ENCODE measurements around the gene BMP8B. TPM values are rescaled to one million over a fixed set of nuclear protein-coding genes. Genes with fewer than 3 reads are reported as not detected.

The BMP8B gene
- total RNA-seq, 1 experiment from 2014 or later: 0.08 TPM

DNA sequence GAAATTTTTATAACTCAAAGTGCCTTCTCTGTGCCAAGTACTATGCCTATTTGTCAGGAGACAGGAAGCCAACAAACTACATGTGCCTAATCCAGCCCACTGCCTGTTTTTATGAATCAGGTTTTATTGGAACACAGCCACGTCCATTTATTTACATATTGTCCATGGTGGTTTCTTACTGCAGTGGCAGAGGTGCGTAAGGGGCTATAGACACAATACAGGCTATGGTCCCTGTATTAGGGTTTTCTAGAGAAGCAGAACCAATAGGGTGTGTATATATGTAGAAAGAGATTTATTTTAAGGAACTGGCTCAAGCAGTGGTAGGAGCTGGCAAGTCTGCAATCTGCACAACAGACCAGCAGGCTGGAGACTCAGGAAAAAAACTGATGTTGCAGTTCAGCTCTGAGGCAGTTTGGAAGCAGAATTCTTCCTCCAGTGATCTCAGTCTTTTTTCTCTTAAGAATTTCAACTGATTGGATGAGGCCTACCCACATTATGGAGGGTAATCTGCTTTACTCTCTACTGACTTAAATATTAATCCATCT lies 34.6 kb downstream of the BMP8B start:
- Histone ChIP-seq H3K27ac (no peak overlapping the region), H3K36me3 (peaks cover 87% of the 10 kb centered on the region), H3K4me3 (no peak overlapping the region), H3K4me1 (replicated peaks) (no peaks in the 10 kb centered on the region), H3K9me3 (replicated peaks) (no peaks in the 10 kb centered on the region), H3K27me3 (replicated peaks) (no peaks in the 10 kb centered on the region)
- no peak for DNase-seq (ENCODE audit: low read depth in 1 of 2, low spot score in 2 of 2)

DNA sequence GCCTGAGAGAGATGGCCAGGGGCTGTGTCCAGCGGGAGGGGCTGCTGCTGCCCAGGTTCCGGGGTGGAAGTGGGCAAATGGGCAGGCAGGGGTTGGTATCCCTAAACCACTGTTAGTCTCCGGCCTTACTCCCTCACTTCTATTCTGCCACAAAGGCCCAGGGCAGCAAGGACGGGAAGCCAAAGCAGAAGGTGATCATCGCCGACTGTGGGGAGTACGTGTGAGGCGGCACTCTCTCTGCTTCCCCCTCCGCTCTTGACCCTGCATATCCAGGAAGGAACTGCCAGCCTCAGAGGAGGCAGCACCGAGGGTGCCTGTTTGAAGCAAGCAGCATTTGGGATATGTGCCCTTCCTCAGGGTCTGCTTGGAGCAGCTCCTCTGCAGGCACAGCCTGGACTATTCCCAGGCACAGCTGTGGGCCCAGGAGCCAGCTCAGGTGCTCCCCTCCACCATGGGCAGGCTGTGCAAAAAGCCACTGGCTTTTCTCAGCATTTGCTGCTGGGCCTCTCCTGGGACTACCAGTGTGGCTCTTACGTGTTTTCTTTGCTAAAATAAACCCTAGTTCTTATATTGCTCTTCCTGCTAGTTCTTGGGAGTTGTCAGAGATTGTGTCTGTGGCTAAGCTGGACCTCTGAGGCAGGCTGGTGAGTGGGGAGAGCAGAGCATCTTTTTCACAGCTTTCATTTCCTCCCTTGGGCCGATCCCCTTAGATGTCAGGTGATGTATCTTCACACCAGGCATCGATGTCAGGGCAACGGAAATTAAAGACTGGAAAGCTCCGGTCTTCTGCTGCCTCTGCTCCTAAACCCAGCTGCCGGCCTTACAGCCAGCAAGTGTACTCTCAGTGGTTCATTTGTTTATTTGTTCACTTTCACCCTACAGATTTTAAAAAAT lies 35.3 kb downstream of the BMP8B start:
- no peak overlapping the region for H3K4me3 ChIP-seq
- no peaks in the 10 kb centered on the region for H3K4me1 ChIP-seq (replicated peaks)
- no peak overlapping the region for H3K27ac ChIP-seq
- no peaks in the 10 kb centered on the region for H3K9me3 ChIP-seq (replicated peaks)
- H3K27me3 ChIP-seq (replicated peaks): no peaks in the 10 kb centered on the region
- no peak for DNase-seq (ENCODE audit: low read depth in 1 of 2, low spot score in 2 of 2)
- H3K36me3 ChIP-seq: peaks cover 93% of the 10 kb centered on the region

DNA sequence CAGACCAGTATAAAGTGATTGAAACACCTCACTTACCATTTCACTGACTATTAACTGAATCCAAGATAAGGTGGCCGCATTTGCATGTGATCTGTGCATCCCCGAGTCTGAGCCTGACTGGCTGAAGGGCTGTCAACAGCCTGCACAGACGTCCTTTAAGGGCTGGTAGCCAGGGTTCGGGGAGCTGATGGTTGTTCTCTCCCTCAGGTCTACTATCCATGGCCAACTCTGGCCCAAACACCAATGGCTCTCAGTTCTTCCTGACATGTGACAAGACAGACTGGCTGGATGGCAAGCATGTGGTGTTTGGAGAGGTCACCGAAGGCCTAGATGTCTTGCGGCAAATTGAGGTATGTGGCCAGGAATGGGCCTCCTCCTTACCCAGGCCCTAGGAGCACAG lies 36.0 kb downstream of the BMP8B start:
- peaks cover 93% of the 10 kb centered on the region for H3K36me3 ChIP-seq
- no peaks in the 10 kb centered on the region for H3K4me1 ChIP-seq (replicated peaks)
- no peak for DNase-seq (ENCODE audit: low read depth in 1 of 2, low spot score in 2 of 2)
- no peak overlapping the region for H3K27ac ChIP-seq
- no peaks in the 10 kb centered on the region for H3K27me3 ChIP-seq (replicated peaks)
- no peak overlapping the region for H3K4me3 ChIP-seq
- H3K9me3 ChIP-seq (replicated peaks): no peaks in the 10 kb centered on the region

DNA sequence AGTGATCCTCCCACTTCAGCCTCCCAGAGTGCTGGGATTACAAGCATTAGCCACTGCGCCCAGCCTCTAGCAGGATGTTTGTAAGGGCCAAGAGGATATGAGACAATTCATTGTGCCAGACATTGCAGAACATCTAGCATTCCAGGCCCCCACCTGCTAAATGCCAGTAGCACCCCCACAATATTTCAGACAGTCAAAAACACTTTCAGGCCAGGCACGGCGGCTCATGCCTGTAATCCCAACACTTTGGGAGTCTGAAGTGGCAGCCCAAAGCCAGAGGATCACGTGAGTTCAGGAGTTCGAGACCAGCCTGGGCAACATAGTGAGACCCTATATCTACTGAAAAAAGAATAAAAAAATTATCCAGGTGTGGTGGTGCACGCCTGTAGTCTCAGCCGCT lies 37.1 kb downstream of the BMP8B start:
- Histone ChIP-seq H3K4me1 (replicated peaks) (no peaks in the 10 kb centered on the region), H3K36me3 (peaks cover 91% of the 10 kb centered on the region)
- DNase-seq (ENCODE audit: low read depth in 1 of 2, low spot score in 2 of 2): peak in 1 of 2 experiments; percentile 21

DNA sequence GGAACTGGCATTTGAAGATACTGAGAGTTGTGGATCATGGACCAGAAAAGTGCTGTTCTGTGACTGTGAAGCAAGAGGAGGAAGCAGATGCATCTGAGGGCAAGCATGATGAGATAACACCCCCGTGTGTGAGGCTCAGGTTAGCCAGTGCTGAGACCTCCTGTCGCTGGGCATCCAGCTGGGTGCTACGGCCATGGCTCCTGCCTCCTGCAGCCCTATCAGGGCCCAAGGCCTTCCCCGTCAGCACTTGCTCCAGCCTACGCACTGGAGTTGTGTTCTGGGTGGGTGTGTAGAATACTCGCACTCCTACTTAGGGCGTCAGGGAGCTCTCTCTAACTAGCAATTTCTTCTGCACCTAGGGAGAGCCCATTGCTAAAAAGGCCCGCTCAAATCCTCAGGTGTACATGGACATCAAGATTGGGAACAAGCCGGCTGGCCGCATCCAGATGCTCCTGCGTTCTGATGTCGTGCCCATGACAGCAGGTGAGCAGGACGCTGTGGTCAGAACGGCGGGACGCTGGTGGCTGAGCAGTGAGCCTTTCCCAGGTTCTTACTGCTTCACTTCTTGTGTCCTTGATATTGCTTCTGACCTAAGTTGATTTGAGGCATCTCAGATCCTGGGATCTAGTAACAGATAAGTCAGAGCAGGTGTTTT lies 43.5 kb downstream of the BMP8B start:
- no peaks in the 10 kb centered on the region for H3K4me1 ChIP-seq (replicated peaks)
- H3K36me3 ChIP-seq: peaks cover 89% of the 10 kb centered on the region
- DNase-seq (ENCODE audit: low read depth in 1 of 2, low spot score in 2 of 2): no peak
- no peaks in the 10 kb centered on the region for H3K9me3 ChIP-seq (replicated peaks)
- no peak overlapping the region for H3K4me3 ChIP-seq
- H3K27me3 ChIP-seq (replicated peaks): no peaks in the 10 kb centered on the region
- H3K27ac ChIP-seq: no peak overlapping the region

More for the DNA sequence above, 37.1 kb downstream of the BMP8B start:
- no peaks in the 10 kb centered on the region for H3K9me3 ChIP-seq (replicated peaks)
- no peak overlapping the region for H3K4me3 ChIP-seq
- no peak overlapping the region for H3K27ac ChIP-seq
- H3K27me3 ChIP-seq (replicated peaks): no peaks in the 10 kb centered on the region

DNA sequence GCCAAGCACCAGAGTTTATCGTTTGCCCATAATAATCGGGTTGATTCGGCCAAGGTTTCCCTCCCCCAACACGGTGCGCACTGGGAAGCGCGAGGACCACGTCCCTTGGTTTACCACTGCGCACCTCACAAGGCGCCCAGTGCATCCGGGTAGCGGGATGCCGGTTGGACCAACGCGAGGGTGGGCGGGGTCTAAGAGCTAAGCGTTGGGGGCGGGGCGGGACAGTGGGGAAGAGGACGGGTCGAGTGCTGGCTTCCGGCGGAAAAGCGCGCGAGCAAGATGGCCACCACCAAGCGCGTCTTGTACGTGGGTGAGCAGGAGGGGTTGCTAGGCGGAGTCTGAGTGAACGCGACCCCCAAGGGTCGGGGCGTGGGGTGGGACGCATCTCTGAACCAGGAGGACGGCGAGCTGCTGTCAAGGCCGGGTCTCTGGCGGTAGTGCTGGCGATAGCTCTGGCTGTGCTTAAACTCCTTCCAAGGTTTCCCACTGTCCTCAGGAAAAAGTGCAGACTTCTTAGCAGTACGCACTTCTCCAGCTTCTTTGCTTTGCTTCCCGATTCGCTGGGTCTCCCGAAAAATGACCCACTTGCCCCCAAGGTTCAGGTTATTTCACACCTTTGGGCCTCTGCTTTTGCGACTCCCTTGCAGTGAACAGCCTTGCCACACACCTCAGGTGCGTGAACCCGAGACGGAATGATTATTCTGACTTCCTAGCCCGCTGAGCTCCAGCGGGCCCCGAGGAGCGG lies 49.9 kb downstream of the BMP8B start, which contains the start of gene PPIE:
PPIE (plus strand) TSS at position 261 of the 745 bp plus-strand sequence; CDS start at position 280, 19 bp downstream.
- peak within 1 kb of the TSS; percentile 76 for H3K4me3 ChIP-seq
- H3K9me3 ChIP-seq (replicated peaks): no peaks in the 10 kb centered on the region
- peak; percentile 72 to 94 for DNase-seq (ENCODE audit: low read depth in 1 of 2, low spot score in 2 of 2)
- no peaks in the 10 kb centered on the region for H3K27me3 ChIP-seq (replicated peaks)
- peaks cover 35% of the 10 kb centered on the region for H3K36me3 ChIP-seq
- H3K4me1 ChIP-seq (replicated peaks): peaks cover 8% of the 10 kb centered on the region
- peak within 1 kb of the TSS; percentile 56 for H3K27ac ChIP-seq

DNA sequence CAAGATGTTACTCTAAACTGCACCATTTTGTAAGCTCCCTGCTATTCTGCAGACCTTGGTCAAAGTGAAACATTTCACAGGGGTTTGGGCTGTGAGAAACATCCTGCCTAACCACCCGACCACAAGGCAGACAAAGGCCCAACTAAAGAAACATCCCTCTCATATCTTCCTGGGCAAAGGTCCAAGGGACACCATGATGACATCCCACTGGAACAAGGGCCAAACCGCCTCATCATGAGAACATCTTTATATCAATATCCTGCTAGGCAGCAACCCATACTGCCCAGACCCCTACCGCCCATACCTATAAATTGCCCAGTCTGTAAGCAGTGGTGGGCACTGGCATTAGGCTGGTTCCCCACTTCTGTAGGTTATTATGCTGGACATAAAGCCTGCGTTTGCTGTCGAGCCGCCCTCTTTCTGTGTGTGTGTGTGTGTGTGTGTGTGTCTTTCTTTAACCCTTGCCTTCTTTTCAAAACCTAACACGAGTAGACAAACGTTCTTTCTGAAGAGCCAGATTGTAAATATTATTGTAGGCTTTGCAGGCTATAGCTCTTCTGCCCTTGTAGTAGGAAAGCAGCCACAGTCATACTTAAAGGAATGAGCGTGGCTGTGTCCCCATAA lies 51.0 kb downstream of the BMP8B start:
- no peak for DNase-seq (ENCODE audit: low read depth in 1 of 2, low spot score in 2 of 2)
- H3K4me1 ChIP-seq (replicated peaks): peaks cover 8% of the 10 kb centered on the region
- peaks cover 4% of the 10 kb centered on the region; the same call in 1 of the 2 replicates for H3K27me3 ChIP-seq (replicated peaks)

DNA sequence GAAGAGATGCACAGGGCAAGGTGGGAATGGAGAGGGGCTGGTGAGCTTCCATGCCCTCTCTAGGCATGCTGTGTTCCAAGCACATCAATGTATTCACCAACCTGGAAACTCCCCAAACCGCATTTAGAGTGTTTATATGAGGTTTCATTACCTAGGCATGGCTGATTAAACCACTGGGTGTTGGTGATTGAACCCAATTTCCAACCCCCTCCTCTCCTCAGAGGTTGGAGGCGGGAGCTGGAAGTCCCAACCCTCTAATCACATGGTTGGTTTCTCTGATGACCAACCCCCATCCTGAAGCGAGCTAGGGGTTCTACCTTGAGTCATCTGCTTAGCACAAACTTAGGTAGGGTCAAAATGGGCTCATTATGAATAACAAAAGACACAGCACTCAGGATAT lies 52.9 kb downstream of the BMP8B start:
- no peak for DNase-seq (ENCODE audit: low read depth in 1 of 2, low spot score in 2 of 2)
- H3K27me3 ChIP-seq (replicated peaks): peaks cover 13% of the 10 kb centered on the region; the same call in 1 of the 2 replicates
- no peak overlapping the region for H3K27ac ChIP-seq
- H3K4me1 ChIP-seq (replicated peaks): peaks cover 8% of the 10 kb centered on the region
- H3K36me3 ChIP-seq: peaks cover 6% of the 10 kb centered on the region
- no peak overlapping the region for H3K4me3 ChIP-seq
- no peaks in the 10 kb centered on the region for H3K9me3 ChIP-seq (replicated peaks)

More for the DNA sequence above, 51.0 kb downstream of the BMP8B start:
- Histone ChIP-seq H3K9me3 (replicated peaks) (no peaks in the 10 kb centered on the region), H3K27ac (no peak overlapping the region), H3K4me3 (no peak overlapping the region), H3K36me3 (peaks cover 23% of the 10 kb centered on the region)

DNA sequence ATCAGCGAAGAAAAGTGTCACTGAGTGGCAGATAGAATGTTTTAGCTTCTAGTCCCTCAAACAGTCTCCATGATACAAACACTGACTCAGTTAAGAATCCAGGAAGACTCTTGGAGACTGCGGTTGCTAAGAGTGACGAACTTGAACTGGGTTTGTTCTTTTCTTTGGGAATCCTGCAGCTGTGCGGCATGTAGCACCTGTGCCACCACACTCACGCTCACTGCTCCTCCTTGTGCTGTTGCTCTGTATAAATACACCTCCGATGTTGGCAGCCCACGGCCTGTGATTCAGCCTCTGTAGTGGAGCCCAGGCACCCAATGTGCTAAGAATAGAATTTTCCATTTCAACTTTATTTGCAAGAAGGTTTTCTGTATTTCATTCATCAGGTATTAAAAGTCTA lies 55.5 kb downstream of the BMP8B start:
- Histone ChIP-seq H3K36me3 (no peaks in the 10 kb centered on the region), H3K4me1 (replicated peaks) (no peaks in the 10 kb centered on the region), H3K9me3 (replicated peaks) (no peaks in the 10 kb centered on the region), H3K27ac (no peak overlapping the region), H3K4me3 (no peak overlapping the region), H3K27me3 (replicated peaks) (peaks cover 28% of the 10 kb centered on the region)
- DNase-seq (ENCODE audit: low read depth in 1 of 2, low spot score in 2 of 2): no peak

DNA sequence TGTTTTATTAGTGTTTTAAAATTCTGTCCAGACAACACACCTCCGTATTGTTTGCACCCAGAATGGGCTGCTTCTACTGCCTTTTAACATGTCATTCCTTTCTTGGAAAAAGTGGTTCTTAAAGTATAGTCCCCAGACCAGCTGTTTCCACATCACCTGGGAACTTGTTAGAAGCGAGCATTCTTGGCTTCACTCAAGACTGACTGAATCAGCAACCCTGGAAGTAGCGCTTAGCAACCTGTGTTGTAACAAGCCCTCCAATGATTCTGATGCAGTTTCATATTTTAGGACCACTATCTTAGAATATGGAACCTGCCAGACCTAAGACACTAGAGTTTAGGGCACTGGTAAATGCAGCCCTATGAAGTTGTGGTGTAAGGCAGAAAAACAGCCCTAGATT lies 55.9 kb downstream of the BMP8B start:
- no peak for DNase-seq (ENCODE audit: low read depth in 1 of 2, low spot score in 2 of 2)
- Histone ChIP-seq H3K27ac (no peak overlapping the region), H3K9me3 (replicated peaks) (no peaks in the 10 kb centered on the region), H3K4me1 (replicated peaks) (no peaks in the 10 kb centered on the region), H3K36me3 (no peaks in the 10 kb centered on the region), H3K27me3 (replicated peaks) (peaks cover 28% of the 10 kb centered on the region), H3K4me3 (no peak overlapping the region)

DNA sequence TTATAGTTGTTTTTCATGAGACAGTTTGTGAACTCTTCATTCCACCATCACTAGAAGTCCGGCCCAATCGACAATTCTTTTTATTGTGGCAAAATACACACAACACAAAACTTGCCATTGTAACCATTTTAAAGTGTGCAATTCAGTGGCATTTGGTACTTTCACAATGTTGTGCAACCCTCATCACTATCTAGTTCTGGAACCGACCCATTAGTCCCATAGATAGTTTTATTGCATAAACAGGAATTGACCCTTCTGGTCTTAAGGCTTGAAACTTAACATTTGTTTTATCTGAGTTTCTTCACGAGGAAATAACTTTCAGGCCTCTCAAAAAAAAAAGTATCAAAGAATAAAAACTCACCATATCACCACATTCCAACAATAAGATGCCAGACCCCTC lies 58.8 kb downstream of the BMP8B start:
- no peak for DNase-seq (ENCODE audit: low read depth in 1 of 2, low spot score in 2 of 2)
- H3K27me3 ChIP-seq (replicated peaks): peaks cover 54% of the 10 kb centered on the region

DNA sequence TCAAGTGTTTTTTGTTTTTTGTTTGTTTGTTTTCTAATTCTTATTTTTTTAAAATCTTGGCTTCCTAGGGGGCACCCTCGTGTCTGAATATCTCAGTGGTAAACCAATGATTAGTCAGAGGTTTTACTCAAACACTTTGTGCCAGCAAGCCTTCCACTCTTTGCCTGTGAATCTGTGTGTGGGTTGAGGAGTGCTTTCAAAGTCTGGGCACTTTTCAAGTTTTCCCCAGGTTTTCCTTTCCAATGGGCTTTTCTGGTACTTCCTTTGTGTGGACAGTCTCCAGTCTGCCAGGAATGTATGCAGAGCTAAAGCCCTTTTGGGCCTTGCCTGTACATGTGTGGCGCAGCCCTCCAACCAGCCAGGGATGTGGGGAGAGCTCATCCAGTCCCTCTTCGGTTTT lies 59.6 kb downstream of the BMP8B start:
- no peak overlapping the region for H3K4me3 ChIP-seq
- no peak for DNase-seq (ENCODE audit: low read depth in 1 of 2, low spot score in 2 of 2)
- no peaks in the 10 kb centered on the region for H3K36me3 ChIP-seq
- no peak overlapping the region for H3K27ac ChIP-seq
- H3K4me1 ChIP-seq (replicated peaks): no peaks in the 10 kb centered on the region
- no peaks in the 10 kb centered on the region for H3K9me3 ChIP-seq (replicated peaks)
- peaks cover 60% of the 10 kb centered on the region for H3K27me3 ChIP-seq (replicated peaks)

More for the DNA sequence above, 58.8 kb downstream of the BMP8B start:
- Histone ChIP-seq H3K36me3 (no peaks in the 10 kb centered on the region), H3K27ac (no peak overlapping the region), H3K9me3 (replicated peaks) (no peaks in the 10 kb centered on the region), H3K4me3 (no peak overlapping the region), H3K4me1 (replicated peaks) (no peaks in the 10 kb centered on the region)

DNA sequence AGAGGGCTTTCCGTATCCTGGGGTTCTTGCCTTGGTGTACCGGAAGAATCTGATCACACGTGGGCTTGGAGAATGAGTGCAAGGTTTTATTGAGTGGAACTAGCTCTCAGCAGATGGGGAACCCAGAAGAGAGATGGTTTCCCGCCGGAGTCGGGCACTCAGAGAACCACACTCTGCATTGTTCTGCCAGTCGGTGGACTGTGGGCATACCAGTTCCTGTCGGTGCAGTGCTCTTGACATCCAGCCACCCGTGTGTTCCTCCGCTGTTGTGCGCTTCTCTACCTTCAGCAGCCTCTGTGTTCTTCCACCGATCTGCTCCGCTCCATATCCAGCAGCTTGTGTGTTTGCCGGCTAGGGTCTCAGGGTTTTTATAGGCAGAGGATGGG lies 60.7 kb downstream of the BMP8B start:
- Histone ChIP-seq H3K9me3 (replicated peaks) (no peaks in the 10 kb centered on the region), H3K27ac (no peak overlapping the region), H3K36me3 (no peaks in the 10 kb centered on the region), H3K27me3 (replicated peaks) (peaks cover 63% of the 10 kb centered on the region), H3K4me1 (replicated peaks) (no peaks in the 10 kb centered on the region), H3K4me3 (no peak overlapping the region)
- no peak for DNase-seq (ENCODE audit: low read depth in 1 of 2, low spot score in 2 of 2)
